Measurements from ENCODE around the gene PALM. TPM values are rescaled to one million over a fixed set of nuclear protein-coding genes. Genes with fewer than 3 reads are reported as not detected.
A peak's percentile ranks its signal among the peaks of the same experiment; 100 is the strongest.
"Not testable (repeated sequence)": the region's sequence is repeated elsewhere in the genome, so short reads cannot be mapped to it uniquely, and the experiment has no call there.

The PALM gene
- total and polyA plus RNA-seq, 4 experiments from 2014 or later, result not detected

DNA sequence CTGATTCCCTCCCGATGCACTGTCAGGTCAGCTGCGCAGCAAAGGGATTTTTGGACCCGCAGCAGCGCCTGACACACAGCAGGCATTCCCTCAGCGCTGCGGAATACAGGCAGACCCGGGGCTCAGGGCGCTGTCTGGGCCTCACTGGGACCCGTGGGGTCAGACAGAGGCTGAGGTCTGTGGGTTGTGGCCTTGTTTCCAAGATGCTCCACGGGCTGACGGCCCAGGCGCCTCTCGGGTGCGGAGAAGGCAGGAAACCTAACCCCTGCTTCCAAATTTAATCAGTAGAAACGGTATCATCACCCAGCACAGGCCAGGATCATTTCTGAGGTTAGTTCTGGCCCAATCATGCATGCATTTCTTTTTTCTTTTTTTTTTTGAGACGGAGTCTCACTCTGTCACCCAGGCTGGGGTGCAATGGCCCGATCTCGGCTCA lies 45.0 kb upstream of the PALM start:
- Histone ChIP-seq H3K4me3 (ENCODE audit: low read length in 2 of 2) (peak overlapping the region in 1 of 2 donors; percentile 53), H3K27ac (ENCODE audit: low read depth, low read length) (peak overlapping the region; percentile 85), H3K27me3 (ENCODE audit: insufficient read depth, low read length) (no peaks in the 10 kb centered on the region), H3K4me1 (ENCODE audit: insufficient read depth, low read length) (peaks cover 40% of the 10 kb centered on the region), H3K36me3 (ENCODE audit: insufficient read depth, low read length) (peaks cover 3% of the 10 kb centered on the region), H3K9me3 (ENCODE audit: control insufficient read depth in 1 of 2, low read length in 2 of 2) (no peaks in the 10 kb centered on the region)
- ChIA-PET CTCF (ENCODE audit: partially characterized antibody) (interaction anchor here (1.0 to 1.9 kb wide), 4 partner anchors 16 to 79 kb away, joined by 3 to 8 read pairs (median 6); no protein-coding TSS in a partner anchor), POLR2A (ENCODE audit: partially characterized antibody) (interaction anchor here (0.6 to 6.1 kb wide), 16 partner anchors 9 to 157 kb away, joined by 3 to 54 read pairs (median 4); partner anchors contain the start of genes BSG, FSTL3, POLRMT and TPGS1)
- no peak for DNase-seq
- Mint-ChIP-seq H3K9me3 (peaks cover 0 to 4% (median 0%) of the 10 kb centered on the region in 8 donors), H3K4me1 (peaks cover 7 to 50% (median 30%) of the 10 kb centered on the region in 4 donors), H3K27me3 (peaks cover 0 to 3% of the 10 kb centered on the region in 2 donors), H3K27ac (peak overlapping the region; percentile 87 to 97 (median 90)), H3K4me3 (peak overlapping the region; percentile 75 to 89 (median 80)), H3K36me3 (peaks cover 3 to 27% of the 10 kb centered on the region in 2 donors)
- intact Hi-C loops (cut with micrococcal nuclease), result loop anchor here (1.0 to 2.0 kb wide), 5 partner anchors 17 to 230 kb away; partner anchors contain the start of genes BSG, MED16, PTBP1 and RNU6-9

DNA sequence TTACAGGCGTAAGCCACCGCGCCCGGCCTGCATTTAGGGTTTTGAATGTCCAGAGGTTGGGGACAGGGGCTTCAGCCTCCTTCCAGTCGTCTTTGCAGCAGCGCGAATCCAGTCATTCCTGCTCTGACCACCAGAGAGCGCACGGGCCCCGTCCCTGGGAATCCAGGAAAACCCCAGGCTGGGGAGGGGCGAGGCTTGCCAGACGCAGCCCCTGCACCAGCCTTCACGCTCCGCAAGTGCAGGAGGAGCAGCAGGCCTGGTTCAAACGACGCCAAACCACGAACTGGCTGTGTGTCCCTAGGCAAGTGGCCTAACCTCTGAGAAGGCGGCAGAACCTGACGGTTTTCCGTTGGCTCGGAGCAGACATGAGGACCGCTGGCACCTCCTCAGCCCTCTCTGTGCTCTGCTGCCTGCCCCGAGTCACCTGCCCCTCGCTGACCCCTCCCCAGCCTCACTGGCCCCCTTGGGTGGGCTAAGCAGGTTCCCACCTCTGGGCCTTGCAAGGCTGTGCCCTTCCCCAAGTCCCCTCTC lies 43.8 kb upstream of the PALM start:
- peaks cover 3 to 22% of the 10 kb centered on the region in 2 donors for H3K36me3 Mint-ChIP-seq
- Histone ChIP-seq H3K27ac (ENCODE audit: low read depth, low read length) (no peak overlapping the region), H3K4me1 (ENCODE audit: insufficient read depth, low read length) (peaks cover 27% of the 10 kb centered on the region), H3K9me3 (ENCODE audit: control insufficient read depth in 1 of 2, low read length in 2 of 2) (no peaks in the 10 kb centered on the region), H3K4me3 (ENCODE audit: low read length in 2 of 2) (no peak overlapping the region), H3K36me3 (ENCODE audit: insufficient read depth, low read length) (no peaks in the 10 kb centered on the region), H3K27me3 (ENCODE audit: insufficient read depth, low read length) (no peaks in the 10 kb centered on the region)
- peaks cover 0 to 9% (median 0%) of the 10 kb centered on the region in 8 donors for H3K9me3 Mint-ChIP-seq
- ChIA-PET CTCF (ENCODE audit: partially characterized antibody) (interaction anchor here (0.6 to 0.9 kb wide), 5 partner anchors 34 to 111 kb away, joined by 3 to 5 read pairs (median 3); no protein-coding TSS in a partner anchor), POLR2A (ENCODE audit: partially characterized antibody) (no interaction called here)
- peak overlapping the region; percentile 51 to 83 (median 74) for H3K4me3 Mint-ChIP-seq
- peaks cover 2 to 8% of the 10 kb centered on the region in 2 donors for H3K27me3 Mint-ChIP-seq
- intact Hi-C loops (cut with micrococcal nuclease), result loop anchor here (1.0 kb wide), 1 partner anchor 69 kb away; no protein-coding TSS in a partner anchor
- DNase-seq, result peak; percentile 69 to 86 (median 75)
- H3K27ac Mint-ChIP-seq, result peak overlapping the region; percentile 61 to 97 (median 88)
- peaks cover 4 to 40% (median 22%) of the 10 kb centered on the region in 4 donors for H3K4me1 Mint-ChIP-seq

DNA sequence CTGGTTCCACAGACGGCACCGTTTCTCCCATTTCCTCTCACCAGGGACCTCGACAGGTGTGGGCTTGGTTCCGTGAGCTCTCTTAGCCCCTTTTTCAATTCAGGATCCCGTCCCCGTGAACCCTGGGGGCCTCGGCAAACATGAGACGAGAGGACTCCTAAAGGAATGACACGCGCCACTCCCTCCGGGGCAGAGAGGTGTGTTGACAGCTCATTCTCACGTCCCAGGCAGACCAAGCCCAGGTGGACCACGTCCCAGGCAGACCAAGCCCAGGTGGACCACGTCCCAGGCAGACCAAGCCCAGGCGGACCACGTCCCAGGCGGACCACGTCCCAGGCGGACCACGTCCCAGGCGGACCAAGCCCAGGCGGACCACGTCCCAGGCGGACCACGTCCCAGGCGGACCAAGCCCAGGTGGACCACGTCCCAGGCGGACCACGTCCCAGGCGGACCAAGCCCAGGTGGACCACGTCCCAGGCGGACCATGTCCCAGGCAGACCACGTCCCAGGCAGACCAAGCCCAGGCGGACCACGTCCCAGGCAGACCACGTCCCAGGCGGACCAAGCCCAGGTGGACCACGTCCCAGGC lies 41.7 kb upstream of the PALM start:
- peaks cover 2 to 20% (median 14%) of the 10 kb centered on the region in 4 donors for H3K4me1 Mint-ChIP-seq
- H3K27ac ChIP-seq (ENCODE audit: low read depth, low read length); H3K9me3 Mint-ChIP-seq; DNase-seq; intact Hi-C loops (cut with micrococcal nuclease); H3K27me3 ChIP-seq (ENCODE audit: insufficient read depth, low read length); H3K27me3 Mint-ChIP-seq; H3K9me3 ChIP-seq (ENCODE audit: control insufficient read depth in 1 of 2, low read length in 2 of 2); H3K36me3 ChIP-seq (ENCODE audit: insufficient read depth, low read length); H3K4me3 ChIP-seq (ENCODE audit: low read length in 2 of 2); H3K36me3 Mint-ChIP-seq: not testable (repeated sequence)
- ChIA-PET CTCF (ENCODE audit: partially characterized antibody) (interaction anchor here (0.9 to 1.2 kb wide), 3 partner anchors 11 to 70 kb away, joined by 3 read pairs; no protein-coding TSS in a partner anchor), POLR2A (ENCODE audit: partially characterized antibody) (interaction anchor here (0.6 kb wide), 1 partner anchor 8 kb away, joined by 3 read pairs; no protein-coding TSS in a partner anchor)
- peak overlapping the region in 1 of 8 donors; percentile 36 for H3K4me3 Mint-ChIP-seq
- H3K27ac Mint-ChIP-seq, result peak overlapping the region in 1 of 7 donors; percentile 16
- H3K4me1 ChIP-seq (ENCODE audit: insufficient read depth, low read length), result peaks cover 19% of the 10 kb centered on the region

DNA sequence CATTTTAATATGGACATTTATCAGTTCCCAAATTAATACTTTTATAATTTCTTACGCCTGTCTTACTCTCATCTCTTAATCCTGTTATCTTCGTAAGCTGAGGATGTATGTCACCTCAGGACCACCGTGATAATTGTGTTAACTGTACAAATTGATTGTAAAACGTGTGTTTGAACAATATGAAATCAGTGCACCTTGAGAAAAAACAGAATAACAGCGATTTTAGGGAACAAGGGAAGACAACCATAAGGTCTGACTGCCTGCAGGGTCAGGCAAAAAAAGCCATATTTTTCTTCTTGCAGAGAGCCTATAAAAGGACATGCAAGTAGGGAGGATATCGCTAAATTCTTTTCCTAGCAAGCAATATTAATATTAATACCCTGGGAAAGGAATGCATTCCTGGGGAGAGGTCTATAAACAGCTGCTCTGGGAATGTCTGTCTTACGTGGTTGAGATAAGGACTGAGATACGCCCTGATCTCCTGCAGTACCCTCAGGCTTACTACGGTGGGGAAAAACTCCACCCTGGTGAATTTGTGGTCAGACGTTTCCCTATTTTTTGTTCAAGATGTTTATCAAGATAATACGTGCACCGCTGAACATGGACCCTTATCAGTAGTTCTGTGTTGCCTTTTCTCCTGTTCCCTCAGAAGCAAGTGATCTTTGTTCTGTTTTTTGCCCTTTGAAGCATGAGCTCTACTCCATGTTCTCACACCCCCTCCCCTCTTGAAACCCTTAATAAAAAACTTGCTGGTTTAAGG lies 39.9 kb upstream of the PALM start:
- Mint-ChIP-seq H3K27ac (peak overlapping the region in 1 of 7 donors; percentile 14), H3K4me1 (peaks cover 0 to 14% (median 8%) of the 10 kb centered on the region in 4 donors)
- H3K36me3 Mint-ChIP-seq; H3K4me3 Mint-ChIP-seq; H3K9me3 Mint-ChIP-seq; H3K36me3 ChIP-seq (ENCODE audit: insufficient read depth, low read length); H3K27me3 Mint-ChIP-seq; H3K9me3 ChIP-seq (ENCODE audit: control insufficient read depth in 1 of 2, low read length in 2 of 2); H3K4me3 ChIP-seq (ENCODE audit: low read length in 2 of 2); H3K27ac ChIP-seq (ENCODE audit: low read depth, low read length); CTCF ChIA-PET (ENCODE audit: partially characterized antibody); DNase-seq; intact Hi-C loops (cut with micrococcal nuclease); H3K27me3 ChIP-seq (ENCODE audit: insufficient read depth, low read length): not testable (repeated sequence)
- POLR2A ChIA-PET (ENCODE audit: partially characterized antibody), result interaction anchor here (1.2 kb wide), 1 partner anchor 128 kb away, joined by 4 read pairs; no protein-coding TSS in a partner anchor
- H3K4me1 ChIP-seq (ENCODE audit: insufficient read depth, low read length), result peaks cover 12% of the 10 kb centered on the region

DNA sequence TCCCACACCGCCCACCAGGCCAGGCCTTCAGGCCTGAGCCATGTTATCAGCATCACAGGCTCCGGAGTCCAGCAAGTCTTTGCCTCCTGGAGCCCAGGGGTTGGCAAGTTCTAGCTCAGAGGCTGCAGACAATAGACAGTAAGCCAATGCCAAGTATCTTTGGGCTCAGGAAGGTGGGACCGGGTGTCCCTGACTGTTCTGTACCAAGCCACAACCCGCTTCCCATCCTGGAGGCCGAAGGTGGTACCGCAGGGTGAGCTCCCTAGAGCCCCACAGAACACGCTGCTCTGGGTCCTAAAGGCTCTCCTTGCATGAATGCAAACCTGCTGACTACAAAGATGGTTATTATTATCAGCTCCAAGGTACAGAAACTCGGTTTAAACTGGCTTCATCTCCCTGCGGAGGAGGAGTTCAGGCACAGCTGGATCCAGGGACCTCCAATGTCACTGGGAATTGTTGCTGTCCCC lies 38.1 kb upstream of the PALM start:
- Histone ChIP-seq H3K9me3 (ENCODE audit: control insufficient read depth in 1 of 2, low read length in 2 of 2) (no peaks in the 10 kb centered on the region), H3K27ac (ENCODE audit: low read depth, low read length) (no peak overlapping the region), H3K27me3 (ENCODE audit: insufficient read depth, low read length) (peaks cover 2% of the 10 kb centered on the region), H3K4me3 (ENCODE audit: low read length in 2 of 2) (no peak overlapping the region), H3K36me3 (ENCODE audit: insufficient read depth, low read length) (no peaks in the 10 kb centered on the region), H3K4me1 (ENCODE audit: insufficient read depth, low read length) (no peaks in the 10 kb centered on the region)
- intact Hi-C loops (cut with micrococcal nuclease), result no loop called here
- ChIA-PET POLR2A (ENCODE audit: partially characterized antibody) (interaction anchor here (0.8 kb wide), 1 partner anchor 9 kb away, joined by 3 read pairs; no protein-coding TSS in a partner anchor), CTCF (ENCODE audit: partially characterized antibody) (no interaction called here)
- peaks cover 11 to 20% of the 10 kb centered on the region in 2 donors for H3K27me3 Mint-ChIP-seq
- peaks cover 0 to 7% (median 0%) of the 10 kb centered on the region in 8 donors for H3K9me3 Mint-ChIP-seq
- H3K36me3 Mint-ChIP-seq, result no peaks in the 10 kb centered on the region
- no peak overlapping the region for H3K27ac Mint-ChIP-seq
- no peak overlapping the region for H3K4me3 Mint-ChIP-seq
- peaks cover 0 to 6% (median 2%) of the 10 kb centered on the region in 4 donors for H3K4me1 Mint-ChIP-seq
- DNase-seq, result peak in 1 of 5 donors; percentile 25

DNA sequence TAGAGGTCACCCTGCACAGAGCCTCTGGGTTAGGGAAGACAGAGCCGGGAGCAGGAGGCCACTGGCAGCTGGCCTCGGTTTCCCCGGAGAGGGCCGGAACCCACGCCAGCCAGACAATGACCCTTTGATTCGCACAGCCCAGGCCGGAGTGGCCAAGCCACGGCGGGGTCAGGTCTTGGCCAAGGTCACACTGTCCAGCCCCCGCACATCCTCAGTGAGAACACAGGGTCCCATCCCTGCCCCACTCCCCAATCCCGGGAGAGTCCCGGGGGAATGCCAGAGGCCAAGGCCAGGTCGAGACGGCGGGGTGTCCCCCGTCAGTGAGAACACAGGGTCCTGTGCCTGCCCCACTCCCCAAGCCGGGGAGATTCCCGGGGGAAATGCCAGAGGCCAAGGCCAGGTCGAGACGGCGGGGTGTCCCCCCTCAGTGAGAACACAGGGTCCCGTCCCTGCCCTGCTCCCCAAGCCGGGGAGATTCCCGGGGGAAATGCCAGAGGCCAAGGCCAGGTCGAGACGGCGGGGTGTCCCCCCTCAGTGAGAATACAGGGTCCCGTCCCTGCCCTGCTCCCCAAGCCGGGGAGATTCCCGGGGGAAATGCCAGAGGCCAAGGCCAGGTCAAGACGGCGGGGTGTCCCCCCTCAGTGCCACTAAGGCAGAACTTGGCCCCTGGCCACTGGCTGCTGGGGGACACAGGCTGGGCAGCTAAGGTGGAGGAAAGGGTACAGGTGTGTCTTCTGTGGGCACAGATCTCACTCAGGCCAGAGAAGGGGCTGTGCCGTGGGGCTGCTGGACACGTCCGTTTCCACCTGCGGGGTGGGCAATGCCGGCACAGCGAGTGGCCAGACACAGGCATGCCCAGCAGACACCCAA lies 34.2 kb upstream of the PALM start:
- ChIA-PET POLR2A (ENCODE audit: partially characterized antibody) (interaction anchor here (0.5 kb wide), 1 partner anchor 8 kb away, joined by 3 read pairs; no protein-coding TSS in a partner anchor), CTCF (ENCODE audit: partially characterized antibody) (no interaction called here)
- peak overlapping the region in 2 of 7 donors; percentile 35 to 75 for H3K27ac Mint-ChIP-seq
- Histone ChIP-seq H3K4me3 (ENCODE audit: low read length in 2 of 2) (no peak overlapping the region), H3K4me1 (ENCODE audit: insufficient read depth, low read length) (peaks cover 6% of the 10 kb centered on the region), H3K36me3 (ENCODE audit: insufficient read depth, low read length) (no peaks in the 10 kb centered on the region), H3K27ac (ENCODE audit: low read depth, low read length) (no peak overlapping the region), H3K9me3 (ENCODE audit: control insufficient read depth in 1 of 2, low read length in 2 of 2) (no peaks in the 10 kb centered on the region), H3K27me3 (ENCODE audit: insufficient read depth, low read length) (peaks cover 5% of the 10 kb centered on the region)
- peak in 1 of 5 donors; percentile 37 for DNase-seq
- H3K4me3 Mint-ChIP-seq, result no peak overlapping the region
- H3K4me1 Mint-ChIP-seq, result peaks cover 0 to 6% (median 3%) of the 10 kb centered on the region in 4 donors
- intact Hi-C loops (cut with micrococcal nuclease), result no loop called here
- no peaks in the 10 kb centered on the region for H3K9me3 Mint-ChIP-seq
- H3K27me3 Mint-ChIP-seq, result peaks cover 15 to 17% of the 10 kb centered on the region in 2 donors
- H3K36me3 Mint-ChIP-seq, result no peaks in the 10 kb centered on the region
